Esophagus muscularis mucosa (tissue), 3 donors: ENCODE data around the gene SYT3.

ENCODE experiments used
- CTCF ChIP-seq, 3 experiments: fragments of 200-600 bp in 2 of 3; fragments of 450-650 bp in 1 of 3; sonication (generic) in 2 of 3; IDR thresholded peaks; one replicate each; pipeline ENCODE4 v1.5.1; 2017 to 2019; ENCODE audit warnings: antibody characterized with exemption in 3 of 3, mild to moderate bottlenecking in 2 of 3, moderate library complexity in 1 of 3
- POLR2A ChIP-seq: fragments of 450-650 bp; IDR thresholded peaks from one replicate; pipeline ENCODE4 v1.6.1; 2017; ENCODE audit warnings: antibody characterized with exemption, moderate library complexity, mild to moderate bottlenecking, low read depth
- POLR2AphosphoS5 ChIP-seq, 2 donors: sonication (generic); formaldehyde crosslinking; IDR thresholded peaks; one replicate each; pipeline ENCODE4 v1.6.1; 2017; ENCODE audit warnings: antibody characterized with exemption in 2 of 2

- no peak for TF ChIP-seq CTCF (IDR thresholded peaks at IDR 0.05)
- TF ChIP-seq POLR2AphosphoS5 (IDR thresholded peaks at IDR 0.05) = no peak
- no peak for TF ChIP-seq POLR2A
Measured at GRCh38 chr19:50573741-50574461, 65.8 kb downstream of the SYT3 start.
